WERI-Rb-1 (cell line): ENCODE measurements around the gene STIM1.

ENCODE experiments used
- DNase-seq: peaks from one replicate; pipeline ENCODE4 v3.0.0-alpha.2; 2020
- H3K27ac ChIP-seq: fragments of 250-450 bp; sonication (Bioruptor Pico); 2 replicates; pipeline ENCODE4 v1.5.1; 2020; ENCODE audit warnings: mild to moderate bottlenecking, moderate library complexity
- H3K27me3 ChIP-seq: fragments of 250-450 bp; sonication (Bioruptor Pico); 2 replicates; pipeline ENCODE4 v1.5.1; 2021; ENCODE audit warnings: mild to moderate bottlenecking, low read depth, moderate library complexity; ENCODE audit not compliant: insufficient read depth, severe bottlenecking
- H3K36me3 ChIP-seq: fragments of 250-450 bp; sonication (Bioruptor Pico); 2 replicates; pipeline ENCODE4 v1.5.1; 2020; ENCODE audit warnings: mild to moderate bottlenecking, moderate library complexity
- H3K4me3 ChIP-seq: 2 replicates; pipeline ENCODE4 v1.5.1; 2011; ENCODE audit warnings: low read depth, mild to moderate bottlenecking, control low read depth, low read length
- H3K9me3 ChIP-seq: fragments of 250-450 bp; sonication (Bioruptor Pico); 2 replicates; pipeline ENCODE4 v1.5.1; 2021; ENCODE audit warnings: mild to moderate bottlenecking, moderate library complexity; ENCODE audit not compliant: severe bottlenecking
- TF ChIP-seq, protein P1 (sequence below): IDR thresholded peaks from 2 replicates; pipeline ENCODE4 v1.5.1; 2011; ENCODE audit warnings: low read depth, mild to moderate bottlenecking, control low read depth, inconsistent platforms, low read length

Gene STIM1

DNA sequence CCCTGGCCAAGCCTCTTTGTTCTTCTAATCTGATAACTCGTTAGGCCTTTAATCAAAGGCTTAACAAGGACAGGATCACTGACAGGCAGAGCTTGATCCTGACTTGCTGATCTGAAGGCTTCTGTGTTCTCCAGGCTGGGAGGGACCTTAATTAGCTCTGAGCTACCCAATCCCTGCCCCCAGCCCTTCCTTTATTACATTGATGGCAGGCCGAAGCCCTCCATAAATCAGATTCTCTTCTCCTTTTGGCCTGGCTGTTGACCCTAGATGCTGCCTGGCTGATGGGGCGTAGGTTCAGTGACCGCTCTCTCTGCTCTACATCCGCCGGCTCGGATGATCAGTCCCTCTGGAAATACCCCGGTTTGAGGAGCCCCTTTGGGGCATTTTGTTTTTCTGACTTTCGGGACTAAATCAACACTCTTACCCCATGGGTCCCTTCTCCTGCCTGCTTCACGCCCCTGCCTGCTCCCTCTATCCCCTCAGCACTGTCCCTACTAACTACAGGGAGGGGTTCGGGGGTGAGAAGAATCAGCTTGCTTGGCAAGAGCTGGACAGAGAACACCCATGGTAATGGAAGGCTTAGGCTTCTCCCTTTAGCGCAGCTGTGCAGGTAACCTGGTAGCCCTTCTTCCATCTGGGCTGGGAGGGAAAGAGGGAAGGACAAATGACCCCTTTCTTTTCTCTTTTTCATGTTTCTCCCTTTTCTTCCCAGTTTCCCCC is 229.1 kb downstream of the STIM1 start:
- H3K4me3 ChIP-seq = peak overlapping the region; percentile 19
- H3K27me3 ChIP-seq = no peaks in the 10 kb centered on the region
- TF ChIP-seq, protein P1, sequence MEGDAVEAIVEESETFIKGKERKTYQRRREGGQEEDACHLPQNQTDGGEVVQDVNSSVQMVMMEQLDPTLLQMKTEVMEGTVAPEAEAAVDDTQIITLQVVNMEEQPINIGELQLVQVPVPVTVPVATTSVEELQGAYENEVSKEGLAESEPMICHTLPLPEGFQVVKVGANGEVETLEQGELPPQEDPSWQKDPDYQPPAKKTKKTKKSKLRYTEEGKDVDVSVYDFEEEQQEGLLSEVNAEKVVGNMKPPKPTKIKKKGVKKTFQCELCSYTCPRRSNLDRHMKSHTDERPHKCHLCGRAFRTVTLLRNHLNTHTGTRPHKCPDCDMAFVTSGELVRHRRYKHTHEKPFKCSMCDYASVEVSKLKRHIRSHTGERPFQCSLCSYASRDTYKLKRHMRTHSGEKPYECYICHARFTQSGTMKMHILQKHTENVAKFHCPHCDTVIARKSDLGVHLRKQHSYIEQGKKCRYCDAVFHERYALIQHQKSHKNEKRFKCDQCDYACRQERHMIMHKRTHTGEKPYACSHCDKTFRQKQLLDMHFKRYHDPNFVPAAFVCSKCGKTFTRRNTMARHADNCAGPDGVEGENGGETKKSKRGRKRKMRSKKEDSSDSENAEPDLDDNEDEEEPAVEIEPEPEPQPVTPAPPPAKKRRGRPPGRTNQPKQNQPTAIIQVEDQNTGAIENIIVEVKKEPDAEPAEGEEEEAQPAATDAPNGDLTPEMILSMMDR = no peak
- peaks cover 5% of the 10 kb centered on the region for H3K36me3 ChIP-seq
- H3K27ac ChIP-seq = peak overlapping the region; percentile 80
- no peaks in the 10 kb centered on the region for H3K9me3 ChIP-seq
- DNase-seq = peak; percentile 88

DNA sequence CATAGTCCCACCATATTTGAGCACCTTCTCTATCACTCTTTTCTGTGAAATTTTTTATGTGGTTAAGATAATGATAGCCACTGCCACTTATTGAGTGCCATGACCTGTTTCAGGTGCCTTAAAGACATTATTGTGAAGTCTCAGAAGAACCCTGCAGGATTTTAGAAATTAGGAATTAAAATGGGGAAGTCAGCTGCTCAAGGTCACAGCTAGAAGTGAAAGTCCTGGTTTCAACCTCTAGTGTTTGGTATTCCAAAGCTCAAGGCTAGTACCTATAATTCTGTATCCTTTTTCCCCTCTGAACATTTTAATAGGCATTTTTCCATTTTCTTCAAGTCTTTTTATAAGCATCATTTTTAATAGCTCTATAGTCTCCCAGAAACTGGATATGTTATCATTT is 230.1 kb downstream of the STIM1 start:
- no peak overlapping the region for H3K4me3 ChIP-seq
- H3K27me3 ChIP-seq = no peaks in the 10 kb centered on the region
- H3K9me3 ChIP-seq = no peaks in the 10 kb centered on the region
- no peak for DNase-seq
- TF ChIP-seq, protein P1 = no peak
- peaks cover 5% of the 10 kb centered on the region for H3K36me3 ChIP-seq
- H3K27ac ChIP-seq = no peak overlapping the region

DNA sequence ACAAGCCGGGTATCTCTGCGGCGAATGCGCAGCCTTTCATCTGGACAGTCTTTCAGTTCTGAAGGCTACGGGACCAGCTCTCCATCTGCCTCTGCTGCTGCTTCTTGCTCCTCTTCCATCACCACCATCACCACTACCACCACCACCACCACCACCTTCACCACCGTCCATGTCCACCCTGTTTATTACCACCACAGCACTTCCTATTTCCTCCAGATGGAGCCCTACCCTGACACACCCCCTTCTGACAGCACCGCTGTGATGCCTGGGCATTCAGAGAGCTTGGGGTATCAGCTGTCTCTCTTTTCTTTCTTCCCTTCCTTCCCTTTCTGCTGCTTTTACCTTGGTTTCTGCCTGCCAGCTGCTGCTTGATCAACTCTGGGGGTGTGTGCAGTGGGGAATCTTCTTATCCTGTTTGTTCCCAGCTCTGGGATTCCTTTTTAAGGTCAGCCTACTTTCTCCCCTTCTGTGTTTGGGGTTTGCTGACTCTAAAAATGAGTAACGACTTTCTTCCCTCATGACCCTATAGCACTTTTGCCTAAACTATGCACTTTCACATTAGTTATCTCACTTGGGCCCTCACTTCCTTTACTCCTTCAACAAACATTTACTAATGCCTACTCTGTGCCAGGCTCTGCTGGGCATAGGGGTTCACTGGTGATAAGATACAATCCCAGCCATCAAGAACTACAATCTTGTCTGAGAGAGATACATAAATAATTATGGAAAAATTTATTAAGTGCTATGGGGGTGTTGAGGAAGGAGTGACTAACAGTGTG is 231.3 kb downstream of the STIM1 start:
- Histone ChIP-seq H3K9me3 (no peaks in the 10 kb centered on the region), H3K27me3 (no peaks in the 10 kb centered on the region), H3K4me3 (no peak overlapping the region), H3K27ac (no peak overlapping the region), H3K36me3 (peaks cover 5% of the 10 kb centered on the region)
- DNase-seq = no peak
- TF ChIP-seq, protein P1 = no peak

DNA sequence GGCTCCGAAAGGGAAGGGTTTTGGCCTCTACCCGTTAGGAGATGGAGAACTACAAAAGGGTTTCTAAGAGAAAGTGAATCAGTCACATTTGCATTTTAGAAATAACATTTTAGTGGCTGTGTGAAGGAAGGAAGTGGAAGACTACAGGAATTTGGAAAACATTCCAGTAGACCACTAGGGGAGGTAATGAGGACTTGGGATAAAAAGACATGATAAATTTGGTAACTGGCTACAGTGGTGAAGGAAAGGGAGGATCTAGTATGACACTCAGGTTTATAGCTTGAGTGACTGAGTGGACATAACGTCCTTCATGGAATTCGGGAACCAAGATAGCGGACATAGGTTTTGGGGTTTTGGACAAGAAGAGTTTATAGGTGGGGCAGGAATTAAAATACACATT is 232.1 kb downstream of the STIM1 start:
- no peaks in the 10 kb centered on the region for H3K27me3 ChIP-seq
- no peak overlapping the region for H3K27ac ChIP-seq
- no peak overlapping the region for H3K4me3 ChIP-seq
- no peak for DNase-seq
- TF ChIP-seq, protein P1 = no peak
- peaks cover 5% of the 10 kb centered on the region for H3K36me3 ChIP-seq
- H3K9me3 ChIP-seq = no peaks in the 10 kb centered on the region

DNA sequence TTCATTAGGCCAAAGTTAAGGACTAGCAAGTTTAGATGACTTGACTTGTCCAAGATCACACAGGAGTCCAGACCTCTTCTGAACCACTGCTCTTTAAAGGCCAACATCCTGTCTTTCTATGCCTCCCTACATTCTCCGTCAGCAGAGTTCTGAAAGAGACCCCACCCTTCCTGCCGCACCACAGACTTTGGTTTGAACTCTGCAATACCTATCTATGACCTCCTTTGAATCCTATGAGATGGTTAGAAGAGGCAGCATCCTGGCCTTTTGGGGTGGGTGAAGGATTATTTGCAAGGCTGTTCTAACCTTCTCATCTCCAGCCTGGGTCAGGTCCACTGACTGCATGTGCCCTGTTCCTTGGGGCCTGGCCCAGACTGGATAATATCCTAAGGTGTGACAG is 234.8 kb downstream of the STIM1 start:
- no peaks in the 10 kb centered on the region for H3K27me3 ChIP-seq
- no peak for DNase-seq
- H3K36me3 ChIP-seq = peaks cover 5% of the 10 kb centered on the region
- H3K4me3 ChIP-seq = no peak overlapping the region
- H3K9me3 ChIP-seq = no peaks in the 10 kb centered on the region
- no peak overlapping the region for H3K27ac ChIP-seq
- TF ChIP-seq, protein P1 = no peak
